Adrenal gland (tissue), 12 donors: Measurements from ENCODE around the gene NKAIN2. TPM values are rescaled to one million over a fixed set of nuclear protein-coding genes. Genes with fewer than 3 reads are reported as not detected.
A peak's percentile ranks its signal among the peaks of the same experiment; 100 is the strongest.

Experiments
- DNase-seq, 7 donors: peaks; one replicate each; pipeline ENCODE4 v3.0.0-alpha.2; 2019 to 2020
- H3K27ac ChIP-seq, 5 donors: fragments of 200-600 bp; sonication (generic) in 4 of 5; 1 replicate in 3 of 5; 2 replicates in 2 of 5; pipeline versions ENCODE4 v1.5.1 to v1.8.0; 2016 to 2020; ENCODE audit warnings: mild to moderate bottlenecking in 1 of 5
- H3K27me3 ChIP-seq: fragments of 200-600 bp; 2 replicates; pipeline ENCODE4 v1.8.0; 2021
- H3K36me3 ChIP-seq, 2 donors: fragments of 200-600 bp; replicated peaks in 1 of 2; 1 replicate in 1 of 2; 2 replicates in 1 of 2; pipeline versions ENCODE4 v1.5.1 to v1.8.0; 2018 to 2022
- H3K4me1 ChIP-seq, 2 donors: fragments of 200-600 bp; replicated peaks in 1 of 2; 1 replicate in 1 of 2; 2 replicates in 1 of 2; pipeline versions ENCODE4 v1.5.1 to v1.8.0; 2018 to 2021
- H3K4me3 ChIP-seq, 4 donors: fragments of 200-600 bp; sonication (generic) in 3 of 4; one replicate each; pipeline ENCODE4 v1.5.1; 2016 to 2018
- H3K9me3 ChIP-seq, 3 donors: fragments of 200-600 bp; sonication (generic) in 1 of 3; replicated peaks in 1 of 3; 1 replicate in 2 of 3; 2 replicates in 1 of 3; pipeline versions ENCODE4 v1.5.1 to v1.8.0; 2016 to 2021
- CTCF ChIP-seq, 6 experiments: fragments of 450-650 bp in 4 of 6; fragments of 200-600 bp in 2 of 6; sonication (generic) in 1 of 6; IDR thresholded peaks; 1 replicate in 5 of 6; 2 replicates in 1 of 6; pipeline versions ENCODE4 v1.5.1 to v1.8.0; 2016 to 2021; ENCODE audit warnings: antibody characterized with exemption in 6 of 6, mild to moderate bottlenecking in 2 of 6, moderate library complexity in 1 of 6
- POLR2A ChIP-seq, 2 donors: fragments of 450-650 bp; IDR thresholded peaks; one replicate each; pipeline ENCODE4 v1.6.1; 2017; ENCODE audit warnings: antibody characterized with exemption in 2 of 2, mild to moderate bottlenecking in 2 of 2, moderate library complexity in 1 of 2
- WGBS, 4 donors: extraction: QIAGEN DNeasy Blood & Tissue Kit in 2 of 4; methylation state at CpG; one replicate each; pipeline versions ENCODE4 v1.1.5 to v1.1.7; 2013 to 2017; 5-methylcytosine and 5-hydroxymethylcytosine counted together
- intact Hi-C, 2 donors: fragments of 100-400 bp; cut with DNase I; formaldehyde crosslinking; loops; one replicate each; pipeline versions ENCODE4 v1.14.1 to v1.15.0; 2022 to 2023
- polyA plus RNA-seq, 3 donors: library from polyadenylated mRNA; stranded (reverse); fragments of 200-250 nt in 2 of 3; fragments of 350-450 nt in 1 of 3; fragmentation: Illumina TruSeq in 1 of 3; extraction: RNeasy Lipid Tissue Mini Kit (QIAGEN cat#74804) in 1 of 3; gene quantifications; one replicate each; pipeline ENCODE4 v1.2.3, GENCODE V29; 2013 to 2014
- total RNA-seq, 9 donors: library from RNA; depleted of rRNA in 4 of 9; stranded (reverse); fragments of >200 nt in 4 of 9; fragments of 120-200 nt in 1 of 9; fragmentation: NEBNext Ultra II Directional in 1 of 9; extraction: Animal tissue kit (Norgen Biotek cat#: 25700) in 1 of 9; gene quantifications; one replicate each; pipeline versions ENCODE4 v1.1.0 to v1.2.4, GENCODE V29; 2013 to 2023
- donor health status: healthy with polysubstance abuse.
- donor health status: Bipolar disorder and iron deficiency.
- donor health status: DM: yes; HTN: yes; CAD: no.
- donor health status: DM: no; HTN: no; CAD: no.
- donor health status: DM: no; HTN: no; CAD: no.
- donor health status: DM: yes; HTN: yes; CAD: no.

The NKAIN2 gene
- total and polyA plus RNA-seq, 12 donors: under 0.01 to 0.61 (median 0.23) TPM; not detected in 3

GRCh38 chr6:124825564-124825963, 1021.9 kb downstream of the NKAIN2 start:
- TF ChIP-seq CTCF (IDR thresholded peaks at IDR 0.05): no peak
- no peak for TF ChIP-seq POLR2A (IDR thresholded peaks at IDR 0.05)
- no peaks in the 10 kb centered on the region for H3K9me3 ChIP-seq
- no peak for DNase-seq
- no peaks in the 10 kb centered on the region for H3K4me1 ChIP-seq
- intact Hi-C loops: no loop called here
- no peak overlapping the region for H3K27ac ChIP-seq
- no peaks in the 10 kb centered on the region for H3K36me3 ChIP-seq
- no peaks in the 10 kb centered on the region for H3K27me3 ChIP-seq
- WGBS, 4 donors: 85 to 100% (median 88%) methylated on average over 2 of the region's 2 CpGs
- no peak overlapping the region for H3K4me3 ChIP-seq

DNA sequence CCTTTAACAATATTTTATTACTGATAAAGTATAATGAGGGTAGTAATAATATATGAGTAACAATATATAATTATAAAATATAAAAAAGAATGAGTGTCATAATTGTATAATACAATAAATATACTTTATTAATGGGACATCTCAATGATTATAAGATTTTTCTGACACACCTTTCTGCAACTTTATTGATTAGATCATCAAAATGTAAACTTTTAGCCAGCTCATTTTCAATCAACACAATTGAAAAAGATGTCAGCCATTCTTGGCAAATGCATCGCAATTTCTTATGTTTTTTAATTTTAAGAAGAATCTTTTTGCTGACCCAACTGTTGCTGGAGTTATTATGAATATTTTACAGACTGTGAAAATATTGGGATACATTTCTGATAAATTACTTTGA, 1026.2 kb downstream of the NKAIN2 start:
- Histone ChIP-seq H3K4me1 (no peaks in the 10 kb centered on the region), H3K36me3 (no peaks in the 10 kb centered on the region), H3K4me3 (no peak overlapping the region), H3K9me3 (no peaks in the 10 kb centered on the region), H3K27ac (no peak overlapping the region), H3K27me3 (no peaks in the 10 kb centered on the region)
- TF ChIP-seq CTCF (IDR thresholded peaks at IDR 0.05) (no peak), POLR2A (IDR thresholded peaks at IDR 0.05) (no peak)
- 89 to 100% (median 96%) methylated on average over 1 of the region's 1 CpG for WGBS, 4 donors
- intact Hi-C loops: no loop called here
- DNase-seq: no peak

DNA sequence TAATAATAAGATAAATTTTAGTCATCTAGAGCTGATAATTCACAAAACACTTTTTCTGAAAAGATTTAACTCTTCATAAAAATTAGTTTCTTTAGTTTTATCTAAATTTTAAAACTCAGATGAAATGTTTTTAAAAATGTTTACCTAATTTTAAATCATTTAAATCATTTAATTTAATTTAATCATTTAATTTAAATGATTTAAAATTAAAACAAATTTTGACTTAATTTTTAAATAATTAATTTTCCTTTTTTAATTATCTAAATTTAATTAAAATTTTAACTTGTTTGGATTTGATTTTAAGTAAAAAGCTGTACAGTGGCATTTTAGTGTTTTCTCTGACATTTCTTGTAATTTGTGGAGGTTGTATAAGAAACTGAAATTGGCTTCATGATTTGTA, 1026.8 kb downstream of the NKAIN2 start:
- no peaks in the 10 kb centered on the region for H3K36me3 ChIP-seq
- no peak overlapping the region for H3K4me3 ChIP-seq
- H3K9me3 ChIP-seq: no peaks in the 10 kb centered on the region
- no peaks in the 10 kb centered on the region for H3K4me1 ChIP-seq
- intact Hi-C loops: no loop called here
- TF ChIP-seq POLR2A (IDR thresholded peaks at IDR 0.05): no peak
- no peak for TF ChIP-seq CTCF (IDR thresholded peaks at IDR 0.05)
- no peak for DNase-seq
- H3K27ac ChIP-seq: no peak overlapping the region
- no peaks in the 10 kb centered on the region for H3K27me3 ChIP-seq

DNA sequence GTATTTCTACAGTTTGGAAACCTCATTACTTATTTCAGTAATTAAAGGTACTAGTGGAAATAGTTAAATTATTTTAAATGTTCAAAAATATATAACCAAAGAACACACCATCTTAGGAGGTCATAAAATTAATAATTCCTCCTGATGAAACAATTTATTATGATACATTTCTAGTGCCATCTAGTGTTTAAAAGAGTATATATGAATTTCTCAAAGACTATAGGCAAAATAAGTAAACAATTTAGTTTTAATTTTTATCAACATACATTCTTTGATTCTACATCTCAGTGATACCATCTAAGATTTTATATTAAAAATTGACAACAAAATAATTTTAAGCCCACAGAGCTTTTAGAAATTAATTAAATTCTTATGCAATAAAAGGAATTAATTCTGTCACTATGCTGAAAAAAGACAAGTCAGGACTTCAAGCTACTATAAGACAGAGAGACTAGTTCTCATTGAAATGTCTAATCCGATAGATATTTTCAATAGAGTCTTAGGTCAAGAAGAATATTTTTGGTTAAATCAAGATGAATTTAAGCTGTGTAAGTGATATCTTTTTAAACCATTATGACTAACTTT, 1050.8 kb downstream of the NKAIN2 start:
- Histone ChIP-seq H3K4me1 (no peaks in the 10 kb centered on the region), H3K9me3 (no peaks in the 10 kb centered on the region), H3K4me3 (no peak overlapping the region), H3K27me3 (no peaks in the 10 kb centered on the region), H3K36me3 (no peaks in the 10 kb centered on the region), H3K27ac (no peak overlapping the region)
- TF ChIP-seq POLR2A (IDR thresholded peaks at IDR 0.05): no peak
- TF ChIP-seq CTCF (IDR thresholded peaks at IDR 0.05): peak in 4 of 6 experiments; percentile 19 to 42 (median 30)
- intact Hi-C loops: loop anchor here in 1 of 2 donors (10.0 kb wide), 1 partner anchor 1060 kb away; no protein-coding TSS in a partner anchor
- 59 to 80% (median 70%) methylated on average over 1 of the region's 1 CpG for WGBS, 4 donors
- no peak for DNase-seq
